Measurements from ENCODE around the gene ZNF138.
A peak's percentile ranks its signal among the peaks of the same experiment; 100 is the strongest.
"Not testable (repeated sequence)": the region's sequence is repeated elsewhere in the genome, so short reads cannot be mapped to it uniquely, and the experiment has no call there.

ZNF138 gene

DNA sequence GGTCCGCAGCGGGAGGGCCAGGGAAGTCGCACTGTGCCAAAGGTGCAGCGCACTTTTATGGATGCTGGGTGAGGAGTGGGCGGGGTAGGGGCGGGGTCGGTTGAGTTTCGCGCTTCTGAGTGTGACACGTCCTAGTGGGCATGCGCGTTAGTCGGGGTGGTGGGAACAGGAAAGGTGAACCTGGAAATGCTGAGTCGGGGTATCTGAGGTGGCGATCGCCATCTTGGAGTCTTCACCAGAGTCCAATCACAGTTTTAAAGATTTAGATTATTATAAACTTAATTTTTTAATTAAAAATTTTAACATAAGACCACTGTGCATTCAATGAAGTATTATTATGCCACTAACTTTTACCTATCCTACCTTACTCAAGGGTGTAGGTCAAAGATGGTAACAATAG lies 45.7 kb downstream of the ZNF138 start:
- DNase-seq, result no peak

DNA sequence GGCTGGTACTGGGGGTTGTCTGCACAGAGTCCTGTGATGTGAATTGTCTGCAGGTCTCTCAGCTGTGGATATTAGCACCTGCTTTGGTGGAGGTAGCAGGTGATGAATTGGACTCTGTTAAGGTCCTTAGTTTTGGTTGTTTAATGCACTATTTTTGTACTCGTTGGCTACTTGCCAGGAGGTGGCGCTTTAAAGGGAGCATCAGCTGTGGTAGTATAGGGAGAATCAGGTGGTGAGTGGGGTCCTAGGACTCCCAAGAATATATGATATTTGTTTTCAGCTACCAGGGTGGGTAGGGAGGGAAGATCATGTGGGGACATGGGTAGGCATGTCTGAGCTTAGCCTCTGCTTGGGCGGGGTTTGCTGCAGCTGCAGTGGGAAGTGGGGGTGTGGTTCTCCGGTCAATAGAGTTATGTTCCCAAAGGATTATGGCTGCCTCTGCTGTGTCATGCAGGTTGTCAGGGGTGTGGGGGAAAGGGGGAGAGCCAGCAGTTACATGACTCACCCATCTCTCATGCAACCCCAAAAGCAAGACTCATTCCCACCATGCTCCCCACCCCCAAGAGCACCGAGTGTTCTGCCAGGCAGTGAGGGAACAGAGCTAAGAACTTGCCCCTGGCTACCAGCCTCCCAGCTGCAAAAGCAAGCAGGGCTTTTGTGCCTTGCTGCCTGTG lies 55.2 kb downstream of the ZNF138 start:
- DNase-seq, result peak; percentile 68

DNA sequence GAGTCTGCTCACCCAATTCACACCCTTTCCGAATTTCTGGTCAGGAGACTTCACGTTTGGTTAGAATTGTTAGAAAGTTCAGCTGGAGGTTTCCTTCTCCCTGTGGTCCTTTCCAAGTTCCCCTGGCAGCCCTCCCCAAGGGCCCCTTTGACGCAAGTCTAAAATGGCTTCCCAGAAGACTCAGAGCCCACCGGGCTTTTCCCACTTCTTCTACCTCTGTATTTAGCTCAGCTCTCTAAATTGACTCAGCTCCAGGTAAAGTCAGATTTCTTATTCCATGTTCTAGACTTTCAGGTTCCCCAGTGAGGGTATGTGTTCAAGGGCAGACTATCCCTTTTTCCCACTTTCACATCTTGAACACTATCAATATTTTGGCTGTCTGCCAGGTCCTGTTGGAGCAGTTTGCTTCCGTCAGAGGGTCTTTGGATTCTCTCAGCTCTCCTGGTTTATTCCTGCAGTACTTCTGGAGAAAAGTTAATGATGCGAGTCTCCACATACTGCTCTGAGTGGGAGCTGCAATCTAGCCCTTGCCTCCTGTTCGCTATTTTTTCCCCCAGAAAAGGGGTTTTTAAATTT lies 55.8 kb downstream of the ZNF138 start:
- no peak for DNase-seq

DNA sequence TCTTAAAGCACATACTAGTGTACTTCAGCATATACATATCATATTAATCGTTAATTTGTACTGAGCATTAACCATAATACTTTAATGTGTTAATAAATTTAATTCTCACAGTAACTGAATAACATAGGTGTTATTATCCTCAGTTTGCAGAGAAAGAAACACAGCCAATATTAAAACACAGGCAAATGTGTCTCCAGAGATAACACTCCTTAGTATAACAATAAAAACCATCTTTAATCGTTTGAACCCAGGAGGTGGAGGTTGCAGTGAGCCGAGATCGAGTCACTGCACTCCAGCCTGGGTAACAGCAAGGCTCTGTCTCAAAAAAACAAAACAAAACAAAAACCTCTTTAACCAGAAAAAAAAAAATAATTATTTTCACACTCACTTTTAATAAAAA lies 59.5 kb downstream of the ZNF138 start:
- DNase-seq, result no peak

DNA sequence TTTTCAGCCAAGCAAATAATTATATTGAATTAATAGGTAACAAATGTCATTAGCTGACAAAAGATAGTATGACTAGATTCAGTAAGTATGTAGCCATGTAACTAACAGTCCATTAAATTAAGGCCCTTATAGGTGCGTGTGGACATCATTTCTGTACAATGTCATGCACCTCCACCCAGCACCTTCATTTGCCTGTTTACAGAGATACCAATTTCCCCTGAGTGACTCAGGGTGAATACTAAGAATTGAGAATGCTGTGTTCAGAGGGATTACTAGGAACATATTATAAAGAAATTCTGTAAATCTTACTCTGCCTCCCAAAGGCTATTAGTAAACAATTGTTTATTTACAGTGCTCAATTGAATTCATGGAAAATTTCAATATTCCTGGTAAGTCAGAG lies 60.7 kb downstream of the ZNF138 start:
- no peak for DNase-seq

DNA sequence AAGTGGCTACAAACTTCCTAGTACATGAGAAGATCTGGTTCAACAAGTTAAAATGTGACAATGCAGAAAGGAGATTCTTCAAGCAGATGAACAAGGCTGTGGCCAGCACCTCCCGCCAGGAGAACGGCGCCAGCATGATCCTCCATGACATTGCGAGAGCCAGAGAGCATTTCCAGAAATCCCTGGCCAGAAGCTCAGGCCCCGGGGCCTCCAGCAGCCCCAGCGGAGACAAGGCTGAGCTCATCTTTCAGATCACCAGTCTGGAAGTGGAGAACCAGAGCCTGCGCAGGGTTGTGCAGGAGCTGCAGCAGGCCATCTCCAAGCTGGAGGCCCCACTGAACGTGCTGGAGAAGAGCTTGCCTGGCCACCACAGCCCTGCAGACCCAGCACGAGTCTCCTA lies 68.8 kb downstream of the ZNF138 start:
- DNase-seq, result no peak

DNA sequence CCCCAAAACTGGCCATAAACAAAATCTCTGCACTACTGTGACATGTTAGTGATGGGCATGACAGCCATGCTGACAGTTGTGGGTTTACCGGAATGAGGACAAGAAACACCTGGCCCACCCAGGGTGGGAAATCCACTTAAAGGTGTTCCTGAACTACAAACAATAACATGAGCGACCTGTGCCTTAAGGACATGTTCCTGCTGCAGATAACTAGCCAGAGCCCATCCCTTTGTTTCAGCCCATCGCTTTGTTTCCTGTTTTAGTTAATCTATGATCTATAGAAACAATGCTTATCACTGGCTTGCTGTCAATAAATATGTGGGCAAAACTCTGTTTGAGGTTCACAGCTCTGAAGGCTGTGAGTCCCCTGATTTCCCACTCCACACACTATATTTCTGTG lies 69.3 kb downstream of the ZNF138 start:
- not testable (repeated sequence) for DNase-seq

DNA sequence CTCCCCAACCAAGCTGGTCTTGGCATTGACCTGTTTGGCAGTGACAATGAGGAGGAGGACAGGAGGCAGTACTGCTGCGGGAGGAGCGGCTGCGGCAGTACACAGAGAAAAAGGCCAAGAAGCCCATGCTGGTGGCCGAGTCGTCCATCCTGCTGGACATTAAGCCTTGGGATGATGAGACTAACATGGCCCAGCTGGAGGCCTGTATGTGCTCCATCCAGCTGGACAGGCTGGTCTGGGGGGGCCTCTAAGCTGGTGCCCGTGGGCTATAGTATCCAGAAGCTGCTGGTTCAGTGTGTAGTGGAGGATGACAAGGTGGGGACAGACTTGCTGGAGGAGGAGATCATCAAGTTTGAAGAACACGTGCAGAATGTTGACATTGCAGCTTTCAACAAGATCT lies 69.7 kb downstream of the ZNF138 start:
- no peak for DNase-seq

DNA sequence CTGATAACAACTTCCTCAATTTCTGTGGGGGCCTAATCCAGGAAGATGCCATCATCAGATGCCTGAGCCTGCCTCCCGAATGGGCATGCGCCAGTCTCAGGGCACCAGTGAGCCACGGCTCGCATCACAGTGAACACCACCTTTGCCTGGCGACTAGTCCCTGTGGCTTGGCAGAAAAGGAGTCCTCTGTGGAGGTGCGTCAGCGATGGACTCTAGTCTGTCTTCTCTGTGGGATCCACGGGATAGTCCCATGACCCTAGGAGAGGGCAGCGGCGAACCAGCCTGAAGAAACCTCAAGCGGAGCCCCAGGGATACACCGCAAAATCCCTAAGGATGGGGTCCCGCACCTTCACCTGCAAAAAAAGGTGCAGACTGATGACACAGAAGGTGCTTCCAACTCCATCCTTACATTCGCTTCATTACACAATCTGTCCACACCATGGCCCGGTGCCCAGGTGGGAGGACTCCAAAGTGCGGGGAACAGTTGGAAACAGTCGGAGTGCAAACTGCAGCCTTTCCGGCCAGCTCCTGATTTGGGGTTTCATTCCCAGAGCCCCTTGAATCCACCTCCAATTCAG lies 73.7 kb downstream of the ZNF138 start:
- DNase-seq, result no peak

DNA sequence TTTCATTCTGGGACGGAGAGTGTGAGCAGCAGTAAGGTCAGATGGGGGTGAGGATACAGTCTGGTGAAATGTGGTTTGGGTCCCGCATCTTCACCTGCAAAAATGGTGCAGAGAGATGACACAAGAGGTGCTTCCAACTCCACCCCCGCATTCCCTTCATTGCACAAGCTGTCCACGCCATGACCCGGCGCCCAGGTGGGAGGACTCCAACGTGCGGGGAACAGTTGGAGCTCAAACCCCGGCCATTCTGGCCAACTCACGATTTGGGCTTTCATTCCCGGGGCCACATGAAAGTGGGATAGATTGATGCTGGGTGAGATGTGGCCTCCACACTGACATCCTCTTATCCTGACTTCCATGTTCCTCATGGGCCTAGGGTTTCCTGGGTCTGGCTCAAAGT lies 74.3 kb downstream of the ZNF138 start:
- no peak for DNase-seq

DNA sequence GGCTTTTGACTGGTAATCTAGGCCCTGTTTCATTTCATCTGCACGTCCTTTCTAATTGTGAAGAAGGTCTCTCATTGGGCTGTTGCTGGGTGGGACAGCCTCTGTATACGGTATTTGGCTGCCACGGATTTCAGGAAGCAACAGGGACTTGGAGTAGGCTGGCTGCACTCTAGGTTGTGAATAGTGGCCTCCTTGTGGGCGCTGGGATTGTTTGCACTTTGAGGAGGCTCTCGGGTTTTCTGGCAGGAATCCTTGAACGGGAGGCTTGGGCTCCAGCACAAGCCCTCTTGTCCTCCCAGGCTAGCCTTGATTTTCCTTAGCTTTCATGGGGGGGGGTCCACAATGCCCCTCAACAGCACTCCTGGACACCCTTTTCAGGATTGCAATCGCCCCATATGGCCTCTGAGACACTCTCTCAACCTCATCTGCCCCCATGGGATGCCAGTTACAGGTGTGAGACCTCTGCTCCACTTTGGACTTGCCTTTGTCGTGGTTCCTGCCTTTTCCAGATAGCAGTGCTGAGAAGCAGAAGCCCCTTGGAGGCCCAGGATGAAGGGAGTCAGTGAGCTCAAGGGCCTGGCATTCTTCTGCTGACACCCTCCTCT lies 75.0 kb downstream of the ZNF138 start:
- DNase-seq, result no peak

DNA sequence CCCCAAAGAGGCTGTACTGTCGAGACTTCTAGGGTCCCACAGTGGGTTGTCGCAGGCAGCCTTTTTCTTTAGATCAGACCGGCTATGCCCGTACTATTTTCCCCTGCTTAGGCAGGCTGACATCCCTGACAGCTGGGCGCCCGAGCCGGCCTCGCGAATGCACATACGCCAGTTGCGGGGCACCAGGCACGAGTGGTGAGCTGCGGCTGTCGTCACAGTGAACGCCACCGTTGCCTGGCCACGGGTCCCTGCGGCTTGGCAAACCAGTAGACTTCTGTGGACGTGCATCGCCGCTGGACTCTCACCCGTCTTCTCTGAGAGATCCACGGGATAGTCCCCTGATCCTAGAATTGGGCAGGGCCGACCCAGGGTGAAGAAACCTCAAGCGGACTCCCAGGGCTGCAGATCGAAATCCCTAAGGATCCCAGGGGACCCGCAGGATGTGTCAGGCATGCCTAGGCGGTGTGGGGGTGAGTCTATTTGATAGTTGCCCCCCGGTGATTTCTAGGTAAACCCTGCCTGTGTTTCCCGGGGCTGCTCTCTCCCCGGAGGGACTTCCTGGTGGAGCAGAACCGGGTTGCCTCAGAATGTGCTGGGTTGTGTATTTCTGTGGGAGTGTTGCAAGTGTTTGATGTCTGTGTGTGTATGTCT lies 75.8 kb downstream of the ZNF138 start:
- DNase-seq, result no peak

DNA sequence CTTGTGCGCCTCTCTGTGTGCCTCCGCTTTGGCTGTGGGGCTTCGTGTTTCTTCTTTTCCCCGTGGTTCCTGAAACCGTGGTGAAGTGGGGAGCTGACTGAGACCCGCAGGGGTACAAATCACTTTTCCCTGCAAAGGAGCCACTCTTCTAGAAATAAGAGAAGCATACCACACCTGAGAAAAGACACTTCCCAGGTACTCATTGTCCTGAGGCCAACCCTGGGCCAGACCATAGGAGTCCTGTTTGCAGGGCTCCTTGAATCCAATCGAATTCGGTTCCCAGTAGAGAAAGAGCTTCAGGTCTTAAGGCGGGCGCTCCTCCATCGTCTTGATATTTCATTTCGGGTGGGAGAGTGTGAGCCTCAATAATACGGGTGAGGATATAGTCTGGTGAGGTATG lies 76.4 kb downstream of the ZNF138 start:
- DNase-seq, result no peak

DNA sequence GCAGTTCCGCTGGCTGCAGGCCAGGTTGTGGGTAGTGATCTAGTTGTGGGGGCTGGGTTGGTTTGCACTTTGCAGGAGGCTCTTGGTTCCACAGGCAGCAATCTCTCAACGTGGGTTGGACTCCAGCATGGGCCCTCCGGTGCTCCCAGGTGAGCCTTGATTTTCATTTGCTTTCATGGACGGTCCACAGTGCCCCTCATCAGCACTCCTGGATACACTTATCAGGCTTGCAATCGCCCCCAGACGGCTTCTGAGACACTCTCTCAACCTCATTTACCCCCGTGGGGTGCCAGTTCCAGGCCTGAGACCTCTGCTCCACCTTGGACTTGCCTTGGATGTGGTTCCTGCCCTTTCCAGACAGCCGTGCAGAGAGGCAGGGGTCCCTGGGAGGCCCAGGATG lies 77.5 kb downstream of the ZNF138 start:
- no peak for DNase-seq

DNA sequence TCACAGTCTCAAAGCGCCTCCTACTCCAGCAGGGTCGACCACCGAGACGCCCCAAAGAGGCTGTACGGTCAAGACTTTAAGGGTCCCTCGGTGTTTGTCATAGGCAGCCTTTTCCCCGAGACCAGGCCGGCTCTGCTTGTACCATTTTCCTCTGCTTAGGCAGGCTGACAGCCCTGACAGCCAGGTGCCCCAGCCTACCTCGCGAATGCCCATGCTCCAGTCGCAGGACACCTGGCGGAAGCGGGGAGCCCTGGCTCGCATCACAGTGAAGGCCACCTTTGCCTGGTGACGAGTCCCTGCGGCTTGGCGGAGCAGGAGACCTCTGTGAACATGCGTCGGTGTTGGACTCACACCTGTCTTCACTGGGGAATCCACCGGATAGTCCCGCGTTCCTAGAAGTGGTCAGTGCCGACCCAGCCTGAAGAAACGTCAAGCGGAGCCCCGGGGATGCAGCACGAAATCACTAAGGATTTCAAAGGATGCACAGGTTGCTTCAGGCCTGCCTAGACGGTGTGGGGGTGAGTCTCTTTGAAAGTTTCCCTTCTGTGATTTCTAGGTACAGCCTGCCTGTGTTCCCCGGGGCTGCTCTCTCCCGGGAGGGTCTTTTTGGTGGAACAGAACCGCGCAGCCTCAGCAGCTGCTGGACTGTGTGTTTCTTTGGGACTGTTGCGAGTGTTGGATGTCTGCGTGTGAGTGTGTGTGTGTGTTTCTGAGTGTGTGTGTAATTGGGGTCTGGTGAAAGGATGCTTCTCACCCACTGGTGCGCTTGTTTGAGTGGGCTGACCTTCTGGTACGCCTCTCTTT lies 78.3 kb downstream of the ZNF138 start:
- DNase-seq, result no peak

DNA sequence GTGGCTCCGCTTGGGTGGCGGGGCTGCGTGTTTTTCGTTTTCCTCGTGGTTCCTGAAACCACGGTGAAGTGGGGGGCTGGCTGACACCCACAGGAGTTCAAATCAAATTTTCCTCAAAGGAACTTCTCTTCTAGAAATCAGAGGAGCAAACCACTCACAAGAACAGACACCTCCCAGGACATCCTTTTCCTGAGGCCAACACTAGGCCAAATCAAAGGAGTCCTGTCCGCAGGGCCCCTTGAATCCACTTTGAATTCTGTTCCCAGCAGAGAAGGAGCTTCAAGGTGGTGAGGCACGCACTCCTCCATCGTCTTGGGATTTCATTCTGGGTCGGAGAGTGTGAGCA lies 78.9 kb downstream of the ZNF138 start:
- DNase-seq, result no peak

DNA sequence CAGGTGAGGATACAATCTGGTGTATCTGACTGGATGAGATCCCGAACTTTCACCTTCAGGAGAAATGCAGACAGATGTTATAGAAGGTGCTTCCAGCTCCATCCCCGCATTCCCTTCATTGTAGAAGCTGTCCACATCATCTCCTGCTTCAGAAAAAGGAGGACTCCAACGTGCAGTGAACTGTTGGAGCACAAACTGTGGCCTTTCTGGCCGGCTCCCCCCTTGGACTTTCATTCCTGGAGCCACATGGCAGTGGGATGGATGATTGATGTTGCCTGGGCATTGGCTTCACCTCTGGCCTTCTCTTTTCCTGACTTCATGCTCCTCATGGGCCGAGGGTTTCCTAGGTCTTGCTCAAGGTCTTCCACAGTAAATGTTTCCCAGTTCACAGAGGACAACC lies 79.3 kb downstream of the ZNF138 start:
- no peak for DNase-seq

DNA sequence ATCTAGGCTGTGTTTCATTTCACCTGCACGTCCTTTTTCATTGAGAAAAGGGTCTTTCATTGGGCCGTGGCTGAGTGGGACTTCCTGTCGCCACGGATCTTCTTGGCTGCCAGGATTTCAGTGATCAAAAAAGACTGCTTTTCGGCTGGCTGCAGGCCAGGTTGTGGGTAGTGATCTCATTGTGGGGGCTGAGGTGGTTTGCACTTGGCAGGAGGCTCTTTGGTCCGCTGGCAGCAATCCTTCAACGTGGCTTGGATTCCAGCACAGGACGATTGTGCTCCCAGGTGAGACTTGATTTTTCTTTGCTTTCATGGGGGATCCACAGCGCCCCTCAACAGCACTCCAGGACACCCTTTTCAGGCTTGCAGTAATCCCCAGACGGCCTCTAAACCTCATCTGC lies 79.9 kb downstream of the ZNF138 start:
- no peak for DNase-seq

DNA sequence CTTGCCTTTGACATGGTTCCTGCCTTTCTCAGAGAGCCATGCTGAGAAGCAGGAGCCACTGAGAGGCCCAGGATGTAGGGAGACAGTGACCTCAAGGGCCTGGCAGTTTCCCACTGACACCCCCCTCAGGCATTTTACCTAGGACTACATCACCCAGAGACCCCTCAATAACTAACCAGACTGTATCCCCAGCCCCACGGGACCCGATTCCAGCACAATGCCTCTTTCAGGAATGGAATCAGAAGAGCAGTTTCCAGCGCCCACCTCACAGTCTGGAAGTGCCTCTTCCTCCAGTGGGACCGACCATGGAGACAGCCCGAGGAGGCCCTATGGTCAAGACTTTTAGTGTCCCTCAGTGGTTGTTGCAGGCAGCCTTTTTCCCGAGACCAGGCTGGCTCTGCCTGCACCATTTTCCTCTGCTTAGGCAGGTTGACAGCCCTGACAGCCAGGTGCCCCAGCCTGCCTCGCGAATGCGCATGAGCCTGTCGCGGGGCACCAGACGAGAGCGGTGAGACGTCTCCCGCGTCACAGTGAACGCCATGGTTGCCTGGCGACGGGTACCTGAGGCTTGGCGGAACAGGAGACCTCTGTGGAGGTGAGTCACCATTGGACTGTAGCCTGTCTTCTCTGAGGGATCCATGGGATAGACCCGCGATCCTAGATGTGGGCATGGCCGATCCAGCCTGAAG lies 80.5 kb downstream of the ZNF138 start:
- no peak for DNase-seq

DNA sequence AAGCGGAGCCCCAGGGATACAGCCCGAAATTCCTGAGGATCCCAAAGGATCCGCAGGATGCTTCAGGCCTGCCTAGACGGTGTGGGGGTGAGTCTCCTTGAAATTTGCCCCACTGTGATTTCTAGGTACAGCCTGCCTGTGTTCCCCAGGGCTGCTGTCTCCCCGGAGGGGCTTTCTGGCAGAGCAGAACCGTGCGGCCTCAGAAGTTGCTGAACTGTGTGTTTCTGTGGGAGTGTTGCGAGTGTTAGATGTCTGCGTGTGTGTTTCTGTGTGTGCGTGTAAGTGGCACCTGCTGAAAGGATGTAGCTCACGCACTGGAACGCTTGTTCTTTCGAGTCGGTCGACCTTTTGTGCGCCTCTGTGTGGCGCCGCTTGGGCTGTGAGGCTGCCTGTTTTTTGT lies 81.0 kb downstream of the ZNF138 start:
- no peak for DNase-seq

DNA sequence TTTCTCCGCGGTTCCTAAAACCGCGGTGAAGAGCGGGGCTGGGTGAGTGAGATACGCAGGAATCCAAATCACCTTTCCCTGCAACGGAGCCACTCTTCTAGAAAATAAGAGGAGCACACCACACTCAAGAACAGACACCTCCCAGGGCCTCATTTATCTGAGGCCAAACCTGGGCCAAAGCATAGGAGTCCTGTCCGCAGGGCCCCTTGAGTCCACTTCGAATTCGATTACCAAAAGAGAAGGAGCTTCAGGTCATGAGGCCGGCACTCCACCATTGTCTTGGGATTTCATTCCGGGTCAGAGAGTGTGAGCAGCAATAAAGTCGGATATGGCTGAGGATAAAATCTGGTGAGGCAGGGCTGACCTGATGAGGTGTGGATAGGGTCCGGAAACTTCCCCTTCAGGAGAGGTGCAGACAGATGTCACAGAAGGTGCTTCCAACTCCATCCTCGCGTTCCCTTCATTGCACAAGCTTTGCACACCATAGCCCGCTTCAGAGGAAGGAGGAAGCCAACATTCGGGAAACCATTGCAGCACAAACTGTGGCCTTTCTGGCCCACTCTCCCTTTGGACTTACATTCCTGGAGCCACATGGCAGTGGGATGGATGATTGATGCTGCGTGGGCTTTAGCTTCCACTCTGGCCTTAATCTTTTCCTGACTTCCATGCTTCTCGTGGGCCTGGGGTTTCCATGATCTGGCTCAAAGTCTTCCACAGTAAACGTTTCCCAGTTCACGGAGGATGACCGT lies 81.6 kb downstream of the ZNF138 start:
- no peak for DNase-seq
